Fibroblast of lung (primary cell): Measurements from ENCODE around the gene MBOAT2. TPM values are rescaled to one million over a fixed set of nuclear protein-coding genes. Genes with fewer than 3 reads are reported as not detected.

ENCODE experiments used
- DNase-seq, 2 donors: peaks; one replicate each; pipeline versions ENCODE4 v3.0.0 to v3.0.0-alpha.2; 2010; ENCODE audit warnings: low read depth in 2 of 2
- H2AFZ ChIP-seq: 2 replicates; pipeline ENCODE4 v1.5.1; 2012; ENCODE audit warnings: low read length, control low read depth, inconsistent platforms
- H3K27ac ChIP-seq: 2 replicates; pipeline ENCODE4 v1.5.1; 2011; ENCODE audit warnings: low read length, control low read depth; ENCODE audit not compliant: insufficient read depth
- H3K27me3 ChIP-seq: 2 replicates; pipeline ENCODE4 v1.5.1; 2011; ENCODE audit warnings: mild to moderate bottlenecking, low read length; ENCODE audit not compliant: control insufficient read depth, insufficient read depth
- H3K36me3 ChIP-seq: 2 replicates; pipeline ENCODE4 v1.5.1; 2011; ENCODE audit warnings: low read length; ENCODE audit not compliant: control insufficient read depth, insufficient read depth
- H3K4me1 ChIP-seq: 2 replicates; pipeline ENCODE4 v1.5.1; 2011; ENCODE audit warnings: low read length; ENCODE audit not compliant: control insufficient read depth, insufficient read depth; ENCODE audit errors: extremely low read depth
- H3K4me2 ChIP-seq: 2 replicates; pipeline ENCODE4 v1.5.1; 2011; ENCODE audit warnings: low read length, control low read depth; ENCODE audit not compliant: insufficient read depth; ENCODE audit errors: extremely low read depth
- H3K4me3 ChIP-seq, 4 experiments: fragments of 200-600 bp in 1 of 4; sonication (generic) in 1 of 4; replicated peaks in 1 of 4; 2 replicates each; pipeline ENCODE4 v1.5.1; 2011 to 2016; ENCODE audit warnings: low read length in 4 of 4, low read depth in 3 of 4, mild to moderate bottlenecking in 3 of 4, control low read depth in 2 of 4, inconsistent platforms in 1 of 4, mixed read lengths in 1 of 4; ENCODE audit not compliant: insufficient read depth in 1 of 4; ENCODE audit errors: control extremely low read depth in 1 of 4
- H3K79me2 ChIP-seq: 2 replicates; pipeline ENCODE4 v1.5.1; 2012; ENCODE audit warnings: mild to moderate bottlenecking, low read length, inconsistent platforms; ENCODE audit not compliant: control insufficient read depth, insufficient read depth
- H3K9ac ChIP-seq: 2 replicates; pipeline ENCODE4 v1.5.1; 2011; ENCODE audit warnings: mild to moderate bottlenecking, low read length, control low read depth; ENCODE audit not compliant: insufficient read depth
- H3K9me3 ChIP-seq: 2 replicates; pipeline ENCODE4 v1.5.1; 2012; ENCODE audit warnings: low read depth, low read length; ENCODE audit not compliant: control insufficient read depth, insufficient read depth
- H4K20me1 ChIP-seq: 2 replicates; pipeline ENCODE4 v1.5.1; 2011; ENCODE audit warnings: low read length; ENCODE audit not compliant: control insufficient read depth, insufficient read depth; ENCODE audit errors: extremely low read depth
- CTCF ChIP-seq, 2 donors: IDR thresholded peaks in 1 of 2; conservative IDR thresholded peaks in 1 of 2; 1 replicate in 1 of 2; 2 replicates in 1 of 2; pipeline ENCODE4 v1.5.1; 2011 to 2012; ENCODE audit warnings: low read length in 2 of 2, control low read depth in 1 of 2, inconsistent platforms in 1 of 2, low read depth in 1 of 2, mild to moderate bottlenecking in 1 of 2
- EZH2 ChIP-seq: IDR thresholded peaks from 2 replicates; pipeline ENCODE4 v1.5.1; 2012; ENCODE audit warnings: low read length, control low read depth, mild to moderate bottlenecking; ENCODE audit errors: missing control alignments
- polyA plus RNA-seq, 2 donors: library from polyadenylated mRNA; depleted of rRNA in 1 of 2; stranded (reverse) in 1 of 2; unstranded in 1 of 2; fragments of >200 nt; gene quantifications; 2 replicates each; pipeline ENCODE4 v1.2.1, GENCODE V29; 2011 to 2012; ENCODE audit warnings: missing spikeins in 1 of 2
- total RNA-seq: library from RNA; depleted of rRNA; stranded (reverse); fragments of >200 nt; gene quantifications from 2 replicates; pipeline ENCODE4 v1.2.1, GENCODE V29; 2014

MBOAT2 gene
- total and polyA plus RNA-seq, 2 donors (not counting 1 experiment from before 2014, with no cell fraction given), result 46.4 to 68.3 TPM

- Histone ChIP-seq H3K9ac (no peak overlapping the region), H3K79me2 (no peaks in the 10 kb centered on the region), H3K4me3 (no peak overlapping the region), H3K9me3 (no peaks in the 10 kb centered on the region), H2AFZ (no peak overlapping the region), H3K27ac (no peak overlapping the region), H3K36me3 (no peaks in the 10 kb centered on the region), H3K4me1 (no peaks in the 10 kb centered on the region), H4K20me1 (no peaks in the 10 kb centered on the region), H3K4me2 (no peak overlapping the region), H3K27me3 (no peaks in the 10 kb centered on the region)
- TF ChIP-seq CTCF (conservative IDR thresholded peaks at IDR 0.05 in 1 of 2, IDR thresholded peaks at IDR 0.05 in 1 of 2; ENCODE audit: low read depth in 1 of 2, low read length in 2 of 2), result no peak
- TF ChIP-seq EZH2, result no peak
- no peak for DNase-seq
Measured at GRCh38 chr2:8861797-8862196, 141.7 kb downstream of the MBOAT2 start.

- Histone ChIP-seq H3K9me3 (no peaks in the 10 kb centered on the region), H3K4me3 (no peak overlapping the region), H3K9ac (no peak overlapping the region), H3K4me2 (no peak overlapping the region), H3K27ac (no peak overlapping the region), H2AFZ (no peak overlapping the region), H3K27me3 (no peaks in the 10 kb centered on the region), H3K4me1 (no peaks in the 10 kb centered on the region), H3K36me3 (no peaks in the 10 kb centered on the region), H3K79me2 (no peaks in the 10 kb centered on the region), H4K20me1 (no peaks in the 10 kb centered on the region)
- TF ChIP-seq CTCF (conservative IDR thresholded peaks at IDR 0.05 in 1 of 2, IDR thresholded peaks at IDR 0.05 in 1 of 2; ENCODE audit: low read depth in 1 of 2, low read length in 2 of 2) (no peak), EZH2 (no peak)
- DNase-seq, result peak in 1 of 2 donors; percentile 45
Measured at GRCh38 chr2:8860239-8860638, 143.2 kb downstream of the MBOAT2 start.

GRCh38 chr2:8858910-8859309 lies 144.6 kb downstream of the MBOAT2 start:
- Histone ChIP-seq H3K4me2 (no peak overlapping the region), H3K36me3 (no peaks in the 10 kb centered on the region), H2AFZ (no peak overlapping the region), H3K9ac (no peak overlapping the region), H3K4me1 (no peaks in the 10 kb centered on the region), H4K20me1 (no peaks in the 10 kb centered on the region), H3K79me2 (no peaks in the 10 kb centered on the region), H3K27me3 (no peaks in the 10 kb centered on the region), H3K4me3 (no peak overlapping the region), H3K27ac (no peak overlapping the region), H3K9me3 (no peaks in the 10 kb centered on the region)
- no peak for DNase-seq
- TF ChIP-seq CTCF (conservative IDR thresholded peaks at IDR 0.05 in 1 of 2, IDR thresholded peaks at IDR 0.05 in 1 of 2; ENCODE audit: low read depth in 1 of 2, low read length in 2 of 2) (no peak), EZH2 (no peak)
